SK-N-SH (cell line): ENCODE results near the gene ERI2. TPM values are rescaled to one million over a fixed set of nuclear protein-coding genes. Genes with fewer than 3 reads are reported as not detected.
A peak's percentile ranks its signal among the peaks of the same experiment; 100 is the strongest.

Source experiments
- CTCF ChIA-PET: fragments of 300-600, 350-600 bp; formaldehyde crosslinking; extraction: SDS; loops from one replicate; lab custom pipeline; 2021; lab: Yijun Ruan, JAX
- POLR2A ChIA-PET: fragments of 350-600 bp; sonication (Branson Sonifier 250); formaldehyde crosslinking; extraction: SDS; loops from one replicate; lab custom pipeline; 2020; ENCODE audit warnings: antibody characterized with exemption, inconsistent platforms; lab: Yijun Ruan, JAX
- DNase-seq: peaks from one replicate; pipeline ENCODE4 v3.0.0; 2012
- H2AFZ ChIP-seq: fragments of 200-600 bp; sonication (generic); 2 replicates; pipeline ENCODE4 v1.8.1; 2016; ENCODE audit warnings: antibody characterized with exemption, mild to moderate bottlenecking, low read depth
- H3F3A ChIP-seq: fragments of 200-600 bp; sonication (generic); replicated peaks from 2 replicates; pipeline ENCODE3; 2016; ENCODE audit warnings: antibody characterized with exemption, mild to moderate bottlenecking; ENCODE audit not compliant: insufficient read depth
- H3K27ac ChIP-seq, 2 experiments: fragments of 200-500 bp in 1 of 2; fragments of 200-600 bp in 1 of 2; sonication (Bioruptor generic) in 1 of 2; sonication (generic), shearing (Covaris generic) in 1 of 2; 2 replicates each; pipeline versions ENCODE4 v1.5.1 to v1.6.1; 2014 to 2016; ENCODE audit warnings: low read depth in 2 of 2, inconsistent platforms in 1 of 2, low read length in 1 of 2, mild to moderate bottlenecking in 1 of 2, mixed read lengths in 1 of 2
- H3K27me3 ChIP-seq: fragments of 200-600 bp; sonication (generic), shearing (Covaris generic); 2 replicates; pipeline ENCODE4 v1.6.1; 2016; ENCODE audit warnings: mixed run types; ENCODE audit not compliant: insufficient read depth
- H3K36me3 ChIP-seq, 2 experiments: fragments of 200-500 bp in 1 of 2; fragments of 200-600 bp in 1 of 2; sonication (Bioruptor generic) in 1 of 2; sonication (generic) in 1 of 2; replicated peaks in 1 of 2; 2 replicates each; pipeline versions ENCODE3 to v1.5.1; 2014 to 2016; ENCODE audit warnings: low read length in 1 of 2, mild to moderate bottlenecking in 1 of 2; ENCODE audit not compliant: insufficient read depth in 2 of 2, control insufficient read depth in 1 of 2
- H3K4me1 ChIP-seq, 2 experiments: fragments of 200-500 bp in 1 of 2; fragments of 200-600 bp in 1 of 2; sonication (Bioruptor generic) in 1 of 2; sonication (generic), shearing (Covaris generic) in 1 of 2; 2 replicates each; pipeline versions ENCODE4 v1.5.1 to v1.6.1; 2014 to 2016; ENCODE audit warnings: low read depth in 1 of 2, low read length in 1 of 2, mixed run types in 1 of 2; ENCODE audit not compliant: insufficient read depth in 2 of 2, control insufficient read depth in 1 of 2
- H3K4me2 ChIP-seq: fragments of 200-600 bp; sonication (generic), shearing (Covaris generic); 2 replicates; pipeline ENCODE4 v1.6.1; 2017; ENCODE audit warnings: mixed run types
- H3K4me3 ChIP-seq, 2 experiments: fragments of 200-500 bp in 1 of 2; fragments of 200-600 bp in 1 of 2; sonication (Bioruptor generic) in 1 of 2; sonication (generic), shearing (Covaris generic) in 1 of 2; 2 replicates each; pipeline versions ENCODE4 v1.5.1 to v1.8.1; 2014 to 2016; ENCODE audit warnings: low read depth in 2 of 2, inconsistent platforms in 1 of 2, low read length in 1 of 2, mild to moderate bottlenecking in 1 of 2, mixed read lengths in 1 of 2, moderate library complexity in 1 of 2
- H3K79me2 ChIP-seq: fragments of 200-600 bp; sonication (generic); 2 replicates; pipeline ENCODE4 v1.8.1; 2017; ENCODE audit warnings: mild to moderate bottlenecking; ENCODE audit not compliant: insufficient read depth
- H3K9ac ChIP-seq: fragments of 200-600 bp; sonication (generic); 2 replicates; pipeline ENCODE4 v1.6.1; 2017; ENCODE audit warnings: mixed run types
- H3K9me2 ChIP-seq: fragments of 200-600 bp; sonication (generic); 2 replicates; pipeline ENCODE4 v1.6.1; 2017; ENCODE audit warnings: mixed run types
- H3K9me3 ChIP-seq: fragments of 200-600 bp; sonication (generic); 2 replicates; pipeline ENCODE4 v1.6.1; 2017; ENCODE audit warnings: mixed run types, mild to moderate bottlenecking, moderate library complexity
- H4K20me1 ChIP-seq: fragments of 200-600 bp; sonication (generic); 2 replicates; pipeline ENCODE4 v1.6.1; 2017; ENCODE audit warnings: mild to moderate bottlenecking, mixed run types; ENCODE audit not compliant: insufficient read depth
- CHD2 ChIP-seq: fragments of 150-350 bp; IDR thresholded peaks from 2 replicates; pipeline ENCODE4 v1.6.1; 2018; ENCODE audit warnings: low read length; ENCODE audit not compliant: partially characterized antibody
- CTCF ChIP-seq: fragments of 200-600 bp; sonication (generic); IDR thresholded peaks from 2 replicates; pipeline ENCODE4 v1.6.1; 2017; ENCODE audit warnings: antibody characterized with exemption, mild to moderate bottlenecking, moderate library complexity
- EZH2phosphoT487 ChIP-seq: fragments of 200-600 bp; sonication (generic); IDR thresholded peaks from 2 replicates; pipeline ENCODE4 v1.6.1; 2017; ENCODE audit warnings: low read depth, mixed run types, mild to moderate bottlenecking, antibody characterized with exemption, moderate library complexity, borderline replicate concordance
- FOXJ3 ChIP-seq: sonication (generic); formaldehyde crosslinking; IDR thresholded peaks from 2 replicates; pipeline ENCODE4 v1.5.1; 2020; ENCODE audit warnings: mild to moderate bottlenecking, missing genetic modification reagents
- GABPA ChIP-seq: IDR thresholded peaks from 2 replicates; pipeline ENCODE4 v1.4.0; 2012; ENCODE audit warnings: low read depth, mild to moderate bottlenecking
- MEF2A ChIP-seq: IDR thresholded peaks from 2 replicates; pipeline ENCODE4 v1.4.0; 2012; ENCODE audit warnings: low read depth, borderline replicate concordance
- NRF1 ChIP-seq: IDR thresholded peaks from 2 replicates; pipeline ENCODE4 v1.6.1; 2012; ENCODE audit warnings: low read depth, mild to moderate bottlenecking, low read length
- POLR2AphosphoS5 ChIP-seq: IDR thresholded peaks from 2 replicates; pipeline ENCODE4 v1.6.1; 2012; ENCODE audit warnings: low read depth, low read length
- RAD21 ChIP-seq: IDR thresholded peaks from 2 replicates; pipeline ENCODE4 v1.6.1; 2012; ENCODE audit warnings: mild to moderate bottlenecking, low read length
- RFX5 ChIP-seq: IDR thresholded peaks from 2 replicates; pipeline ENCODE4 v1.6.1; 2012; ENCODE audit warnings: mild to moderate bottlenecking, improper control_type of control experiment, low read length
- SIN3A ChIP-seq: IDR thresholded peaks from 2 replicates; pipeline ENCODE4 v1.6.1; 2012; ENCODE audit warnings: low read depth, mild to moderate bottlenecking, low read length, moderate library complexity, borderline replicate concordance
- SMC3 ChIP-seq: IDR thresholded peaks from 2 replicates; pipeline ENCODE4 v1.6.1; 2012; ENCODE audit warnings: low read depth, low read length, improper control_type of control experiment
- TAF1 ChIP-seq: IDR thresholded peaks from 2 replicates; pipeline ENCODE4 v1.6.1; 2012; ENCODE audit warnings: low read depth, mild to moderate bottlenecking, low read length, moderate library complexity, borderline replicate concordance
- ZBTB33 ChIP-seq: IDR thresholded peaks from 2 replicates; pipeline ENCODE4 v1.4.0; 2012; ENCODE audit warnings: low read depth, borderline replicate concordance
- WGBS: methylation state at CpG from one replicate; pipeline ENCODE4 v1.1.6; 2017; ENCODE audit warnings: low lambda C conversion rate; 5-methylcytosine and 5-hydroxymethylcytosine counted together
- polyA plus RNA-seq, 3 experiments: library from polyadenylated mRNA; depleted of rRNA; stranded (reverse); fragments of >200 nt; gene quantifications; 2 replicates each; pipeline ENCODE4 v1.2.3, GENCODE V29; 2012

Gene ERI2
- polyA plus RNA-seq, 1 of the 3 experiments (the other 2 are of a cell fraction): 9.1 TPM

DNA sequence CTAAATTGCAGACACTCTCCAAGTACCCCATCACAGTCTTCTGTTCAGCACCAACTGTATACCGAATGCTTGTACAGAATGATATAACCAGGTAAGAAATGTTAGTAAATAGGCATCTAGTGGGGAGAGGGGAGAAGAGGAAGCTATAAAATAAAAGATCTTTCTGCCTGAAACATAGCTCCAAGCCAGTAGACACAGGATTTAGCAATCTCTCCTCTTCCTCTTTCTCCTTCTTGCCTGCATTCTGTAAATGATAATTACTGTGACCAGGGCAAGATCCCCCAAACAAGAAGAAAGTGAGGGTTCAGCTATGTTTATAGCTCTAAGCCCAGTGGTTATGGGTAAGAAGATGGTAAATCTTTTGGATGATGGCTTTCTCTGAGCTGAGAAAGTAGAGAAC lies 24.6 kb downstream of the ERI2 start (continued):
- no peak for TF ChIP-seq MEF2A

DNA sequence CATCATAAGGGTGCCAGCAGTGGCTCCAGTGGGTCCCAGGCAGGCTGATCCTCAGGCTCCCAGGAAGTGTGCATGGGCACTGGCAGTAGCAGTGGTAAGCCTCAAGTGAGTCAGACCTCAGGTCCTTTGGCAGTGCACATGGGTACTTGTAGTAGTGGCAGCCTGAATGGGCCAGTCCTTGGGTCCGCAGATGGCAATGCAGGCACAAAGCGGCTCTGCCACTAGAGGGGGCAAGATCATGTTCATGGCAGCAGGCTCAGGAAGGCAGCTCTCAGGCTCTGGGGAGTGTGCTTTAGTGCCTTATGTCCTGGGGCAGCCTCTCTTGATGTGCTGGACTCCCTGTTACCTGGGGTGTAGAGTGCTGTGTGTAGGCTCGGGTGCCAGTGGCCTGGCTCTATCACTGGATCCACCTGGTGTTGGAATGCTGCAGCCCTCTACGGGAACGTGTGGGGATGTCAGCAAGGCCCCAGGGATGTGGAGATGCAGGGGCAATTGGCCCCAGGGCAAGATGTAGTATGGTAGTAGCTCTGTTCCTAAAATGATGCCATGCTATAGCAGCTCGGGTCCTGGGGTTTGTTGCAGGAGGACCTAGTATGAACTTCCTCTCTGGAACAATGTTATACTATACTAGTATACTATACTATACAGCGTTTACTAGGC lies 31.4 kb downstream of the ERI2 start:
- ChIA-PET POLR2A (no interaction called here), CTCF (interaction anchor here (1.6 kb wide), 1 partner anchor 19 kb away, joined by 3 read pairs; no protein-coding TSS in a partner anchor)
- H3F3A ChIP-seq: no peaks in the 10 kb centered on the region
- H3K4me2 ChIP-seq: no peak overlapping the region
- H3K9me3 ChIP-seq: no peaks in the 10 kb centered on the region
- no peak overlapping the region for H3K27ac ChIP-seq
- no peaks in the 10 kb centered on the region for H3K36me3 ChIP-seq
- no peaks in the 10 kb centered on the region for H4K20me1 ChIP-seq
- H3K4me3 ChIP-seq: peak overlapping the region in 1 of 2 experiments; percentile 13; a peak in 1 of 4 replicates
- no peaks in the 10 kb centered on the region for H3K79me2 ChIP-seq
- DNase-seq: peak; percentile 44
- no peaks in the 10 kb centered on the region for H3K27me3 ChIP-seq
- no peak overlapping the region for H2AFZ ChIP-seq
- TF ChIP-seq TAF1 (no peak), RFX5 (no peak), ZBTB33 (no peak), CHD2 (no peak), POLR2AphosphoS5 (no peak), CTCF (peak; percentile 61), SMC3 (peak; percentile 30), GABPA (no peak), EZH2phosphoT487 (no peak), RAD21 (peak; percentile 40; the same call in 1 of the 2 replicates), SIN3A (no peak), FOXJ3 (CRISPR knock-in tag) (no peak), NRF1 (no peak), MEF2A (no peak)
- H3K9ac ChIP-seq: no peak overlapping the region
- H3K9me2 ChIP-seq: no peaks in the 10 kb centered on the region
- WGBS: 44% methylated on average over 4 of the region's 7 CpGs
- H3K4me1 ChIP-seq: no peaks in the 10 kb centered on the region
